Measurements from ENCODE around the gene KCNT2. TPM values are rescaled to one million over a fixed set of nuclear protein-coding genes. Genes with fewer than 3 reads are reported as not detected.

Gene KCNT2
- total RNA-seq, 3 donors from 2014 or later = 2.6 to 3.7 (median 3.0) TPM

- H3K27me3 ChIP-seq = no peaks in the 10 kb centered on the region
- intact Hi-C loops (cut with DNase I; ENCODE audit: low total_unique reads) = no loop called here
- no peaks in the 10 kb centered on the region for H3K36me3 ChIP-seq
- H3K4me1 ChIP-seq = no peaks in the 10 kb centered on the region
- TF ChIP-seq CTCF (IDR thresholded peaks at IDR 0.05) (no peak), POLR2A (IDR thresholded peaks at IDR 0.05) (no peak), POLR2AphosphoS5 (IDR thresholded peaks at IDR 0.05) (no peak)
- DNase-seq (ENCODE audit: low spot score in 2 of 2) = no peak
- no peaks in the 10 kb centered on the region for H3K9me3 ChIP-seq
- H3K4me3 ChIP-seq = no peak overlapping the region
- H3K27ac ChIP-seq = no peak overlapping the region
Measured at GRCh38 chr1:196488579-196488978, 119.7 kb downstream of the KCNT2 start.

GRCh38 chr1:196486346-196486745, 121.9 kb downstream of the KCNT2 start:
- no peaks in the 10 kb centered on the region for H3K36me3 ChIP-seq
- H3K27me3 ChIP-seq = no peaks in the 10 kb centered on the region
- intact Hi-C loops (cut with DNase I; ENCODE audit: low total_unique reads) = no loop called here
- TF ChIP-seq CTCF (IDR thresholded peaks at IDR 0.05) (no peak), POLR2AphosphoS5 (IDR thresholded peaks at IDR 0.05) (no peak), POLR2A (IDR thresholded peaks at IDR 0.05) (no peak)
- no peaks in the 10 kb centered on the region for H3K4me1 ChIP-seq
- H3K9me3 ChIP-seq = no peaks in the 10 kb centered on the region
- no peak overlapping the region for H3K4me3 ChIP-seq
- H3K27ac ChIP-seq = no peak overlapping the region
- DNase-seq (ENCODE audit: low spot score in 2 of 2) = no peak

- intact Hi-C loops (cut with DNase I; ENCODE audit: low total_unique reads) = no loop called here
Measured at GRCh38 chr1:196481616-196482015, 126.6 kb downstream of the KCNT2 start.

GRCh38 chr1:196477262-196477661, 131.0 kb downstream of the KCNT2 start:
- no peak overlapping the region for H3K4me3 ChIP-seq
- no peaks in the 10 kb centered on the region for H3K27me3 ChIP-seq
- H3K36me3 ChIP-seq = no peaks in the 10 kb centered on the region
- H3K9me3 ChIP-seq = no peaks in the 10 kb centered on the region
- intact Hi-C loops (cut with DNase I; ENCODE audit: low total_unique reads) = no loop called here
- no peak overlapping the region for H3K27ac ChIP-seq
- no peak for TF ChIP-seq POLR2AphosphoS5 (IDR thresholded peaks at IDR 0.05)
- TF ChIP-seq POLR2A (IDR thresholded peaks at IDR 0.05) = no peak
- no peak for DNase-seq (ENCODE audit: low spot score in 2 of 2)
- H3K4me1 ChIP-seq = no peaks in the 10 kb centered on the region

More at GRCh38 chr1:196481616-196482015, 126.6 kb downstream of the KCNT2 start:
- no peaks in the 10 kb centered on the region for H3K27me3 ChIP-seq
- no peak for TF ChIP-seq POLR2A (IDR thresholded peaks at IDR 0.05)
- no peak for TF ChIP-seq POLR2AphosphoS5 (IDR thresholded peaks at IDR 0.05)
- TF ChIP-seq CTCF (IDR thresholded peaks at IDR 0.05) = no peak
- no peaks in the 10 kb centered on the region for H3K9me3 ChIP-seq
- no peak overlapping the region for H3K27ac ChIP-seq
- no peak for DNase-seq (ENCODE audit: low spot score in 2 of 2)
- H3K4me1 ChIP-seq = no peaks in the 10 kb centered on the region
- no peaks in the 10 kb centered on the region for H3K36me3 ChIP-seq
- H3K4me3 ChIP-seq = no peak overlapping the region

GRCh38 chr1:196467230-196467925, 140.9 kb downstream of the KCNT2 start:
- no peak for DNase-seq (ENCODE audit: low spot score in 2 of 2)
- Histone ChIP-seq H3K27ac (no peak overlapping the region), H3K27me3 (no peaks in the 10 kb centered on the region), H3K36me3 (no peaks in the 10 kb centered on the region), H3K4me1 (no peaks in the 10 kb centered on the region), H3K9me3 (no peaks in the 10 kb centered on the region), H3K4me3 (no peak overlapping the region)
- intact Hi-C loops (cut with DNase I; ENCODE audit: low total_unique reads) = no loop called here
- no peak for TF ChIP-seq POLR2AphosphoS5 (IDR thresholded peaks at IDR 0.05)
- no peak for TF ChIP-seq CTCF (IDR thresholded peaks at IDR 0.05)
- TF ChIP-seq POLR2A (IDR thresholded peaks at IDR 0.05) = no peak
